Activated CD4-positive, alpha-beta T cell treated with anti-CD3 and anti-CD28 coated beads, Interleukin-2, amount 50 U/mL, for 16 hours (primary cell): ENCODE measurements around the gene AMDHD1.

Experiments
- DNase-seq: peaks from one replicate; pipeline ENCODE4 v3.0.0-alpha.2; 2020

The AMDHD1 gene, protein sequence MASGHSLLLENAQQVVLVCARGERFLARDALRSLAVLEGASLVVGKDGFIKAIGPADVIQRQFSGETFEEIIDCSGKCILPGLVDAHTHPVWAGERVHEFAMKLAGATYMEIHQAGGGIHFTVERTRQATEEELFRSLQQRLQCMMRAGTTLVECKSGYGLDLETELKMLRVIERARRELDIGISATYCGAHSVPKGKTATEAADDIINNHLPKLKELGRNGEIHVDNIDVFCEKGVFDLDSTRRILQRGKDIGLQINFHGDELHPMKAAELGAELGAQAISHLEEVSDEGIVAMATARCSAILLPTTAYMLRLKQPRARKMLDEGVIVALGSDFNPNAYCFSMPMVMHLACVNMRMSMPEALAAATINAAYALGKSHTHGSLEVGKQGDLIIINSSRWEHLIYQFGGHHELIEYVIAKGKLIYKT

GRCh38 chr12:95943330-95943842 is at the start of gene AMDHD1:
Gene AMDHD1, plus strand, starts transcription at chr12:95943331. Its CDS starts 68 bp downstream, at chr12:95943399.
- DNase-seq, result peak; percentile 60

DNA sequence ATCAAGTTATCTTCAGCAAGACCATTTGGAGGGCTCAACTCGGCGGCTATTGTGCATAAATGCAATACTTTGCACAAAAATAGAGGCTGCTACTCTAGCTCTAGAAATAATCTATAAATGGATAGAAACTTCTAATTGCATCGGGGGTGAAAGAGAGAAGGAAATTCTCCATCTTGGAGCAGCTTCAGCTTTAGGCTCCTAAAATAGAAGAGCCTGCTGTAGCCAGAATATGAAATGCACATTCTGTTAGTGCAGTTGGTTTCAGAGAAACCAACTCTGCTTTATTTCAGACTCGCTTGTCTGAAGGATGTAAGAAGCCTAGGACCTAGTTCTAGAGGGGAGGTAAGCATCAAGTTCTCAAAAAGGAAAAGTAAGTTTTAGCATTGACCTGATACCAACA is 46.3 kb upstream of the AMDHD1 start:
- no peak for DNase-seq

DNA sequence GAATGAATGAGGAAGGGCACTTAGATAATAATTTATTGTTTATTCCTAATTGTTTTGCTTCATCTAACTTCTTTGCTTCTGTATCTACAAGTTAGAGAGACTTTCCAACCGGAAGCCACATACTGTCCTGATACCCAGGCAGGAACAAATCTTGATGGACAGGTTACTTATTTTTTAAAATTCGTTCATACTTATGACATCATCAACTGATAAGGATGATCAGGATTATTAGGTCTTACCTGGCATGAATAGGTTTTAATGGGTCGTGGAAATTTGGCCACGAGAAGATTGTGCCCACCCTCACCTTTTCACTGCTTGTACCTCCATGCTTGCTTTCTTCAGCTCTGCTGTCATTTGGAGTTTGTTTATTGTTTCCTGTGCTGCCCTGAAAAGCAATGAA is 45.0 kb upstream of the AMDHD1 start:
- DNase-seq, result no peak

GRCh38 chr12:95908573-95908972 is 34.6 kb upstream of the AMDHD1 start:
- DNase-seq, result no peak

GRCh38 chr12:95909871-95910270 is 33.3 kb upstream of the AMDHD1 start:
- no peak for DNase-seq

DNA sequence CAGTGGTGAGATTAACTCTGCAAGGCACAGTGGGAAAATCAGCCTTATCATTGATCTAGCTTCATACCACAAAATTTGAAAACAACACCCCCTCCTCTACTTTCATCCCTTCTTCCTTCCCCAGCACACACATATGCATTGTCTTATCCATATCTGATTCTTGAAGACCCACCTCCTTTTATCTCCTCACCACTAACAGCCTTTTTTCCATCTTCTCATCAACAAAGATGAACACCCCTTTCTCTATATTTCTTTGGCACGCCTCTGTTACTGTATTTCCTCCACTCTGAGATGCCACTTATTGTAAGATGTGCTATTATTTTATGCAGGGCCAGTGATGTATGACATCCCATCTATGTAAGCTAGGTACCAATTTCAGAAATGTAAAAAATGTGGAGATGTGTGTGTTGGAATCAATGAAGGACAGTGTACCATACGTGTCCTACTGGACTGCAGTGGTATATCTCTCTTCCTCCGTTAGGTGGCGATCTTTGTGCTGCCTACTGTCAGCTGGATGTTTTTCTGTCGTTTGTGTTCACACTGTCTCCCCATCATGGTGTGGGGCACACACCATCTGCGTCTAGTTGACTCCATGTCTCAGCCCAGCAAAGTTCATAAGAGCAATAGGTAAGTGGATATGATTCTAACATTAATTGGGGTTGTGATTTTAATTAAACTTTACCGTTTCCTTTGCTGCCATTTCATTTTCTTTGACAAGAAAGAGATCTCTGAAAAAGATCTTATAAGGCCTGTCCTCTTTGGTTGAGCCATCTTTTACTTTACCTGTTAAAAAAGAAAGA is 24.7 kb upstream of the AMDHD1 start:
- DNase-seq, result peak; percentile 63

DNA sequence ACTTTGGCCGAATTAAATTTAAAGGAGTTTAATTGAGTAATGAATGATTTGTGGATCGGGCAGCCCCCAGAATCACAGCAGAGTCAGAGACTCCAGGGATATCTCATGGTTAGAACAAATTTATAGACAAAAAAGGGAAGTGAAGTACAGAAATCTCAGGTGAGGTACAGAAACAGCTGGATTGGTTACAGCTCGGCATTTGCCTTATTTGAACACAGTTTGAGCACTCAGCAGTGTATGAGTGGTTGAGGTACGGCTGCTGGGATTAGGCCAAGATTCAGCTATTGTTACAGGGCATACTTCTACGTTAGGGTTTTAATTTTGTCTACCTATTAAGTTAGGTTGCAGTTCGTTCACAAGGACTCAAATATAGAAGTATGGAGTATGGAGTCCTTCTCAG is 24.0 kb upstream of the AMDHD1 start:
- no peak for DNase-seq

DNA sequence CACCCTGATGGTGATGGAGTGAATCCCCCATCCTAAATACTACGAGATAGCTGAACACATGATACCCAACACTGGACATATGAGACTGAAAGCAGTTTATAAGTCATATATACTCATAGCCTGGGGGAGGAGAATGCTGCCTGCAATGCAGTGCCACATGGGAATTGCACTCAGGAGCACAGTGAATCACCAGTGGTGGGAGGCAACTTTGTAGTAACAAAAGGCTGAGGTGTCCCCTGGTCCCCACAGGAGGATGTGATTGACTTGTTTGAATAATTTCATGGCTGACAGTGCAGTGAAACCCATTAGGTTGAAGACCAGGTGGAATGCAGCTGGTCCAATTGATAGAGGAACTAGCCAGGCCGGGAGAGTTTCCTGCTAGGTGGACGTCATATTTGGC is 20.9 kb upstream of the AMDHD1 start:
- no peak for DNase-seq

GRCh38 chr12:95940514-95940913 is 2.6 kb upstream of the AMDHD1 start:
- DNase-seq, result no peak

DNA sequence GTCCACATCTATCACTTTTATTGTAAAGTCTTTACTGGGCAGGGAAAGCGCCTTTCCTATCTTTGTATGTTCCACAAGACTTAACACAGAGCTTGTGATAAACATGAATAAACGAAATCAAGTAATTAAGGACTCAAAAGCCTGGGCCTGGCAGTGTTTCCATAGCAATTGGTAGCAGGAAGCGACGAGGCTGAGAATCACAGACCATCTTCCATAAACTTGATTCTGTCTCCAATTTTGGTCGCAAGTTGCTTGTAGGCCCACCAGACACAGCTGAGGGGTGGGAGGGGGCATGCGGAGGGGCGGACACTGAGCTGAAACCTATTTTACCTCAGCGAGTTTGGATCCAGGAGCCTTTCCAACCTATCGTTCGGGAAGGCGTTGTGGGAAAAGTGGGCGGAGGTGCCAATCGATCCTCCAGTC is 1.0 kb upstream of the AMDHD1 start:
- no peak for DNase-seq

- DNase-seq, result peak; percentile 91
These were observed 404 bp upstream of the AMDHD1 start, which contains the start of gene CCDC38 for GRCh38 chr12:95942524-95943329. Gene CCDC38, minus strand, starts transcription at chr12:95942614. Its CDS starts 6,105 bp downstream, at chr12:95936509.

GRCh38 chr12:95944108-95944704 is 1.1 kb downstream of the AMDHD1 start:
- DNase-seq, result no peak

DNA sequence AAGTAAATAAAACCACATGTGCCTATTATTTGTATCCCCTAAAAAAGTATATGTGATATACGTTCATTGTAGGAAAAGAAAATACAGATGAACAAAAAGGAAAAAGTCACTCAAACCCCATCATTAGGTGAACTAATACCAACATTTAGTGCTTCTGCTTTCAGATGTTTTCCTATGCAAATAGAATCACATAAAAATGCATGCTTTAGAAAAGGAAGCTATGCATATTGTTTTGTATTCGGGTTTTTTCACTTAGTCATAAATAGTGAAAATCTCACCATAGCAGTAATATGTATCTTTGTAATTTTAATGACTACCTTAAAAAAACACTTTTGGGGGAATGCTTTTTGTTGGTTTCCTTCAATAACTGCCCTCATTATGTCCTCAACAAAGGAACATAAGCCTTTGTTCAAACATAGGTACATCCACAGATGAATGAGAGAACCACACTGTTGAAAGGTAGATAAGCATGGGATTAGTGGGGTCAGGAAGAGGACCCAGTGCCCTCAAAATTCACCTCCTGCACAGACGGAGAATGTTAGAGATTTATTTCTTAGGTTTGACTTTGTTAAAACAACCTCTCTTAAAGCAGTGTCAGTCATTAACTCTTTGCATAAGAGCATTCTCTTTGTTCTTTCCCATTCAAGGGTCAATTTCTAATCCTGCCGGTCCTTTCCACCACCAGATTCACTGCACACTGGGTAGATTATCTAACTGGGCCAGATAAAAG is 6.5 kb downstream of the AMDHD1 start:
- no peak for DNase-seq

DNA sequence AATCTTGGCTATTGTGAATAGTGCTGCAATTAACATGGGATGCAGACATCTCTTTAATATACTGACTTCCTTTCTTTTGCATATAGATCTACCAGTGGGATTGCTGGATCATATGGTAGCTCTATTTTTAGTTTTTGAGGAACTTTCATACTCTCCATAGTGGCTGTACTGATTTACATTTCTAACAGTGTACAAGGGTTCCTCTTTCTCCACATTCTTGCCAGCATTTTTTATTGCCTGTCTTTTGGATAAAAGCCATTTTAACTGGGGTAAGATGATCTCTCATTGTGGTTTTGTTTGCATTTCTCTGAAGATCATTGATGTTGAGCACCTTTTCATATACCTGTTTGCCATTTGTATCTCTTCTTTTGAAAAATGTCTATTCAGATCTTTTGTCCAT is 8.4 kb downstream of the AMDHD1 start:
- DNase-seq, result no peak

GRCh38 chr12:95953000-95953399 is 9.9 kb downstream of the AMDHD1 start:
- DNase-seq, result no peak

GRCh38 chr12:95955549-95956159 is 12.5 kb downstream of the AMDHD1 start:
- no peak for DNase-seq

DNA sequence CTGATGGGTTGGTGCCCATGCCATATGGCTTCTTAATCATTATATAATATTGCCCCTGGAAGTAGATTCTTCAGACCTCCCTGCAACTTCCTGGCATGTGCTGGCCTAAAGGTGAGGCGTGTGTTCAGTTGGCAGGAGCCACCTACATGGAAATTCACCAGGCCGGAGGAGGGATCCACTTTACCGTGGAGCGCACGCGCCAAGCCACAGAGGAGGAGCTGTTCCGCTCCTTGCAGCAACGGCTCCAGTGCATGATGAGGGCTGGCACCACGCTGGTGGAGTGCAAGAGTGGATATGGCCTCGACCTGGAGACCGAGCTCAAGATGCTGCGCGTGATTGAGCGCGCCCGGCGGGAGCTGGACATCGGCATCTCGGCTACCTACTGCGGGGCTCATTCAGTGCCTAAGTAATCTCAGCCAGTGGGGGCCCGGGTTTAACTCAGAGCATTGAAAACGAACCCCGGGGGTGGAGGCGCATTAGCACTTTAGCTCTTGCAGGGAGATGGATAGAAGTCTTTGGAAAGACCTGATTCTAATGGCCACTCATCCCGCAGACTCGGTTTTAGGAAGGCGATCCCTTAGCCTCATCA is 13.5 kb downstream of the AMDHD1 start:
- no peak for DNase-seq

DNA sequence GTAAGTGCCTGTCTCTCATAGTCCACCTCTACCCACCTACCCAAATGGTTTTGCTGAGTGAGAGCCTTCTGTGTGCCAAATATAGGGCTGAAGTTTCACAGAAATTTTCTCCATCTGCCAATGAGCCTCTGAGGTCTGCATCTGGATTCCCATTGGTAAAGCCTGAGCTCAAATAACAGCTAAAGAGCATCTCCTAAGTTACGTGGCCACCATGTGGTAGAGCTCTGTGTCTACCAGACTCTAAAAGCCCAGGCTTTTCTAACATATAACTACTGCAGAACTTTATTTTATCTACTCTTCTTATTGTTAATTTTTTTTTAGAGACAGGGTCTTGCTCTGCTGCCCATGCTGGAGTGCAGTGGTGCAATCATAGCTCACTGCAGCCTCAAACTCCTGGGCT is 16.0 kb downstream of the AMDHD1 start:
- peak; percentile 4 for DNase-seq

- no peak for DNase-seq
These were observed 17.1 kb downstream of the AMDHD1 start for GRCh38 chr12:95960241-95960640.

- DNase-seq, result no peak
These were observed 19.1 kb downstream of the AMDHD1 start for GRCh38 chr12:95962222-95962621.

- no peak for DNase-seq
These were observed 20.0 kb downstream of the AMDHD1 start for GRCh38 chr12:95963096-95963495.
